Thyroid gland (tissue), 4 donors: ENCODE results near the gene ZNF576. TPM values are rescaled to one million over a fixed set of nuclear protein-coding genes. Genes with fewer than 3 reads are reported as not detected.

ENCODE experiments used
- DNase-seq, 2 donors: peaks; one replicate each; pipeline ENCODE4 v3.0.0-alpha.2; 2019
- H3K27ac ChIP-seq, 3 donors: fragments of 200-600 bp; sonication (generic); 1 replicate in 2 of 3; 2 replicates in 1 of 3; pipeline ENCODE4 v1.5.1; 2016 to 2019; ENCODE audit warnings: mild to moderate bottlenecking in 1 of 3, moderate library complexity in 1 of 3
- H3K27me3 ChIP-seq: fragments of 200-600 bp; sonication (generic); one replicate; pipeline ENCODE4 v1.5.1; 2019
- H3K36me3 ChIP-seq, 2 donors: fragments of 200-600 bp; sonication (generic); one replicate each; pipeline ENCODE4 v1.5.1; 2016 to 2019
- H3K4me1 ChIP-seq, 2 donors: fragments of 200-600 bp; sonication (generic); one replicate each; pipeline ENCODE4 v1.5.1; 2017 to 2019
- H3K4me3 ChIP-seq, 3 donors: fragments of 200-600 bp; sonication (generic); replicated peaks in 1 of 3; 1 replicate in 2 of 3; 2 replicates in 1 of 3; pipeline ENCODE4 v1.5.1; 2016; ENCODE audit warnings: mild to moderate bottlenecking in 1 of 3
- H3K9me3 ChIP-seq: fragments of 200-600 bp; sonication (generic); one replicate; pipeline ENCODE4 v1.5.1; 2017
- POLR2A ChIP-seq, 2 donors: fragments of 450-650 bp; IDR thresholded peaks; one replicate each; pipeline ENCODE4 v1.6.1; 2017; ENCODE audit warnings: antibody characterized with exemption in 2 of 2, mild to moderate bottlenecking in 2 of 2, moderate library complexity in 1 of 2
- WGBS, 2 donors: methylation state at CpG; one replicate each; pipeline ENCODE4 v1.1.5; 2017; 5-methylcytosine and 5-hydroxymethylcytosine counted together
- intact Hi-C: fragments of 100-400 bp; cut with DNase I; formaldehyde crosslinking; loops from one replicate; pipeline ENCODE4 v1.15.1; 2023
- total RNA-seq, 4 donors: library from RNA; depleted of rRNA; stranded (reverse); fragments of >200 nt; gene quantifications; one replicate each; pipeline ENCODE4 v1.2.3, GENCODE V29; 2016
- TF ChIP-seq, protein P1 (sequence below), 6 experiments: fragments of 200-600 bp in 3 of 6; fragments of 450-650 bp in 3 of 6; sonication (generic) in 3 of 6; IDR thresholded peaks; one replicate each; pipeline ENCODE4 v1.5.1; 2016 to 2019; ENCODE audit warnings: antibody characterized with exemption in 6 of 6, mild to moderate bottlenecking in 2 of 6, inconsistent platforms in 1 of 6, moderate library complexity in 1 of 6

The ZNF576 gene
- total RNA-seq, 4 donors from 2014 or later: 15.7 to 23.5 (median 17.9) TPM

GRCh38 chr19:43591904-43592772 lies 4.3 kb upstream of the ZNF576 start:
- H3K4me3 ChIP-seq: no peak overlapping the region
- WGBS, 2 donors: 96% methylated on average over 46 to 55 of the region's 63 CpGs
- H3K4me1 ChIP-seq: peaks cover 22 to 24% of the 10 kb centered on the region in 2 donors
- H3K27ac ChIP-seq: no peak overlapping the region
- no peaks in the 10 kb centered on the region for H3K9me3 ChIP-seq
- TF ChIP-seq, protein P1, sequence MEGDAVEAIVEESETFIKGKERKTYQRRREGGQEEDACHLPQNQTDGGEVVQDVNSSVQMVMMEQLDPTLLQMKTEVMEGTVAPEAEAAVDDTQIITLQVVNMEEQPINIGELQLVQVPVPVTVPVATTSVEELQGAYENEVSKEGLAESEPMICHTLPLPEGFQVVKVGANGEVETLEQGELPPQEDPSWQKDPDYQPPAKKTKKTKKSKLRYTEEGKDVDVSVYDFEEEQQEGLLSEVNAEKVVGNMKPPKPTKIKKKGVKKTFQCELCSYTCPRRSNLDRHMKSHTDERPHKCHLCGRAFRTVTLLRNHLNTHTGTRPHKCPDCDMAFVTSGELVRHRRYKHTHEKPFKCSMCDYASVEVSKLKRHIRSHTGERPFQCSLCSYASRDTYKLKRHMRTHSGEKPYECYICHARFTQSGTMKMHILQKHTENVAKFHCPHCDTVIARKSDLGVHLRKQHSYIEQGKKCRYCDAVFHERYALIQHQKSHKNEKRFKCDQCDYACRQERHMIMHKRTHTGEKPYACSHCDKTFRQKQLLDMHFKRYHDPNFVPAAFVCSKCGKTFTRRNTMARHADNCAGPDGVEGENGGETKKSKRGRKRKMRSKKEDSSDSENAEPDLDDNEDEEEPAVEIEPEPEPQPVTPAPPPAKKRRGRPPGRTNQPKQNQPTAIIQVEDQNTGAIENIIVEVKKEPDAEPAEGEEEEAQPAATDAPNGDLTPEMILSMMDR (IDR thresholded peaks at IDR 0.05): no peak
- no peak for TF ChIP-seq POLR2A (IDR thresholded peaks at IDR 0.05)
- peaks cover 7 to 22% of the 10 kb centered on the region in 2 donors for H3K36me3 ChIP-seq
- intact Hi-C loops: loop anchor here (10.0 kb wide), 1 partner anchor 57 kb away; the partner anchor contains the start of gene ZNF575
- DNase-seq: no peak
- H3K27me3 ChIP-seq: no peaks in the 10 kb centered on the region

GRCh38 chr19:43592800-43593350 lies 3.5 kb upstream of the ZNF576 start:
- no peaks in the 10 kb centered on the region for H3K27me3 ChIP-seq
- intact Hi-C loops: loop anchor here (10.0 kb wide), 1 partner anchor 58 kb away; the partner anchor contains the start of gene ZNF575
- no peaks in the 10 kb centered on the region for H3K9me3 ChIP-seq
- H3K36me3 ChIP-seq: peaks cover 7 to 22% of the 10 kb centered on the region in 2 donors
- DNase-seq: no peak
- no peak overlapping the region for H3K27ac ChIP-seq
- TF ChIP-seq, protein P1 (IDR thresholded peaks at IDR 0.05): no peak
- TF ChIP-seq POLR2A (IDR thresholded peaks at IDR 0.05): no peak
- H3K4me1 ChIP-seq: peaks cover 30 to 31% of the 10 kb centered on the region in 2 donors
- WGBS, 2 donors: 96 to 97% methylated on average over 24 to 29 of the region's 37 CpGs
- H3K4me3 ChIP-seq: no peak overlapping the region

GRCh38 chr19:43594081-43594697 lies 2.2 kb upstream of the ZNF576 start:
- peaks cover 31 to 33% of the 10 kb centered on the region in 2 donors for H3K4me1 ChIP-seq
- H3K27ac ChIP-seq: peak overlapping the region in 1 of 3 donors; percentile 55
- no peaks in the 10 kb centered on the region for H3K27me3 ChIP-seq
- TF ChIP-seq, protein P1 (IDR thresholded peaks at IDR 0.05): no peak
- TF ChIP-seq POLR2A (IDR thresholded peaks at IDR 0.05): no peak
- peaks cover 12 to 27% of the 10 kb centered on the region in 2 donors for H3K36me3 ChIP-seq
- peak overlapping the region in 1 of 3 donors; percentile 55 for H3K4me3 ChIP-seq
- no peaks in the 10 kb centered on the region for H3K9me3 ChIP-seq
- intact Hi-C loops: loop anchor here (10.0 kb wide), 1 partner anchor 59 kb away; the partner anchor contains the start of gene ZNF575
- 93 to 94% methylated on average over 10 of the region's 10 CpGs for WGBS, 2 donors
- DNase-seq: no peak

DNA sequence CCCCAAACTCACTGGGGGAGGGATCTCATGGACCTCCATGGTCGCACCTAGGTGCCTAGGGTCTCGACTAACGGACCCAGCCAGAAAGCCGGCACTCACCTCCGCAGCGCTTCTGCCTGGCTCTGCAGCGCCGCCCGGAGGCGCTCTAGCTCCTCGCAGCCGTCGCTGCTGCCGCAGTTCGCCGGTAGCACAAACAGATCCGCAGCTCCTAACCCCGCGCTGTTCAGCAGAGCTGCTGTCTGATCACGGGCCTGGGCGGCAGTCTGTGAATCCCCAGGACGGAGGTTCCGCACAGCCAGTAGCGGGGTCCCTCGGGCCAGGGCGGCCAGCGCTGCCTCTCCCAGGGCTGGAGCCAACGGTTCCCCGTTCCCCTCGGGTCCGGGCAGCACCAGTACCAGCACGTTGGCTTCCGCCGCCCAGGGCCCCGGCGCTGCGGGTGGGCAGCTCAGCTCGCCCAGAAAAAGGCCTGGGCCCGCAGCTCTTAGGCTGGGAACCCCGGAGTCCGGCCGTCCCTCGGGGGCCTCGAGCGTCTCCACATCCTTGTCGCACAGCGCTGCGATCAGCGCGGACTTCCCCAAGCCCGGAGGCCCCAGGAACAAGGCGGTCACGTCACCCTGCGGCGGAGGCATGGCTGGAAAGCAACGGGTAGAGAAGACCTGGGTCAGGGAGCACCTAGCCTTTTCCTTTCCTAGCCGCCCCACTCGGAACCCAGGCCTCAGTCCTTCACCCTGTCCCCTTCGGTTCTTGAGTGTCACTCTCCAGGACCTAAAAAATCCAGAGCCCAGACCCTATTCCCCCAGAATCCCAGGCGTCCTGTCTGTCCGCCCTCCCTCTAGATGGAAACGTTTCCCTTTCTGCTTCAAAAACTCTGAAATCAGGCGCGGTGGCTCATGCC lies 1.4 kb upstream of the ZNF576 start:
- peak; percentile 40 to 43 for DNase-seq
- WGBS, 2 donors: 5 to 6% methylated on average over 17 to 30 of the region's 64 CpGs
- Histone ChIP-seq H3K27ac (peak overlapping the region; percentile 55 to 98 (median 73)), H3K4me1 (peaks cover 31 to 33% of the 10 kb centered on the region in 2 donors), H3K9me3 (no peaks in the 10 kb centered on the region), H3K27me3 (no peaks in the 10 kb centered on the region), H3K36me3 (peaks cover 13 to 30% of the 10 kb centered on the region in 2 donors), H3K4me3 (peak overlapping the region; percentile 35 to 82 (median 55))
- no peak for TF ChIP-seq POLR2A (IDR thresholded peaks at IDR 0.05)
- TF ChIP-seq, protein P1 (IDR thresholded peaks at IDR 0.05): peak in 5 of 6 experiments; percentile 18 to 62 (median 41)
- intact Hi-C loops: loop anchor here (10.0 kb wide), 1 partner anchor 60 kb away; the partner anchor contains the start of gene ZNF575
